H9 (cell line): Measurements from ENCODE around the gene ZNF236. TPM values are rescaled to one million over a fixed set of nuclear protein-coding genes. Genes with fewer than 3 reads are reported as not detected.

Experiments used
- DNase-seq: peaks from one replicate; pipeline ENCODE4 v3.0.0-alpha.2; 2017
- H2AFZ ChIP-seq: one replicate; pipeline ENCODE4 v1.6.1; 2013; ENCODE audit warnings: mild to moderate bottlenecking, low read length, control low read depth, moderate library complexity
- H2AK5ac ChIP-seq: 2 replicates; pipeline ENCODE4 v1.6.1; 2013; ENCODE audit warnings: low read length, control low read depth, mixed read lengths; ENCODE audit not compliant: insufficient read length
- H2BK120ac ChIP-seq: one replicate; pipeline ENCODE4 v1.6.1; 2013; ENCODE audit warnings: low read depth, mild to moderate bottlenecking, low read length, control low read depth, inconsistent platforms; ENCODE audit not compliant: poor library complexity, severe bottlenecking
- H2BK12ac ChIP-seq: 2 replicates; pipeline ENCODE4 v1.6.1; 2013; ENCODE audit warnings: low read length, control low read depth, mixed read lengths, low read depth; ENCODE audit not compliant: insufficient read length
- H2BK15ac ChIP-seq: 2 replicates; pipeline ENCODE4 v1.6.1; 2013; ENCODE audit warnings: low read depth, low read length, control low read depth
- H2BK20ac ChIP-seq: one replicate; pipeline ENCODE4 v1.6.1; 2013; ENCODE audit warnings: low read depth, mild to moderate bottlenecking, low read length, control low read depth, inconsistent platforms; ENCODE audit not compliant: poor library complexity, severe bottlenecking
- H2BK5ac ChIP-seq: 2 replicates; pipeline ENCODE4 v1.6.1; 2013; ENCODE audit warnings: low read length, control low read depth, mixed read lengths; ENCODE audit not compliant: insufficient read length
- H3K14ac ChIP-seq: 2 replicates; pipeline ENCODE4 v1.6.1; 2013; ENCODE audit warnings: low read length, control low read depth; ENCODE audit not compliant: insufficient read depth
- H3K18ac ChIP-seq: 2 replicates; pipeline ENCODE4 v1.6.1; 2013; ENCODE audit warnings: low read depth, mild to moderate bottlenecking, mixed read lengths, low read length, control low read depth; ENCODE audit not compliant: insufficient read length
- H3K23ac ChIP-seq: 2 replicates; pipeline ENCODE4 v1.6.1; 2013; ENCODE audit warnings: low read length, control low read depth, mixed read lengths, low read depth; ENCODE audit not compliant: insufficient read length
- H3K23me2 ChIP-seq: 2 replicates; pipeline ENCODE4 v1.6.1; 2013; ENCODE audit warnings: low read depth, mild to moderate bottlenecking, mixed read lengths, low read length, control low read depth; ENCODE audit not compliant: insufficient read length, poor library complexity, severe bottlenecking
- H3K27ac ChIP-seq: 2 replicates; pipeline ENCODE4 v1.5.1; 2013; ENCODE audit warnings: low read length, control low read depth, mixed read lengths, low read depth; ENCODE audit not compliant: insufficient read length
- H3K27me3 ChIP-seq: 2 replicates; pipeline ENCODE4 v1.6.1; 2013; ENCODE audit warnings: low read length, control low read depth, inconsistent platforms; ENCODE audit not compliant: insufficient read depth
- H3K4ac ChIP-seq: 2 replicates; pipeline ENCODE4 v1.6.1; 2013; ENCODE audit warnings: low read depth, mild to moderate bottlenecking, control low read depth, inconsistent platforms, low read length, moderate library complexity
- H3K4me1 ChIP-seq: 2 replicates; pipeline ENCODE4 v1.6.1; 2013; ENCODE audit warnings: low read length, control low read depth, inconsistent platforms; ENCODE audit not compliant: insufficient read depth
- H3K4me2 ChIP-seq: 2 replicates; pipeline ENCODE4 v1.6.1; 2013; ENCODE audit warnings: low read length, control low read depth, mixed read lengths; ENCODE audit not compliant: insufficient read length, insufficient read depth
- H3K56ac ChIP-seq: 2 replicates; pipeline ENCODE4 v1.6.1; 2013; ENCODE audit warnings: low read depth, mild to moderate bottlenecking, mixed read lengths, low read length, control low read depth; ENCODE audit not compliant: insufficient read length
- H3K79me1 ChIP-seq: 2 replicates; pipeline ENCODE4 v1.6.1; 2013; ENCODE audit warnings: low read depth, mild to moderate bottlenecking, moderate library complexity, low read length, control low read depth, inconsistent platforms; ENCODE audit not compliant: insufficient read depth, poor library complexity, severe bottlenecking
- H3K79me2 ChIP-seq: 2 replicates; pipeline ENCODE4 v1.6.1; 2013; ENCODE audit warnings: low read length, control low read depth, inconsistent platforms; ENCODE audit not compliant: insufficient read depth
- H3K9ac ChIP-seq: 2 replicates; pipeline ENCODE4 v1.6.1; 2013; ENCODE audit warnings: low read length, control low read depth, mixed read lengths; ENCODE audit not compliant: insufficient read length; ENCODE audit errors: extremely low read depth
- H3K9me3 ChIP-seq: one replicate; pipeline ENCODE4 v1.6.1; 2013; ENCODE audit warnings: low read depth, low read length, inconsistent platforms; ENCODE audit not compliant: control insufficient read depth
- H3T11ph ChIP-seq: one replicate; pipeline ENCODE4 v1.6.1; 2013; ENCODE audit warnings: mild to moderate bottlenecking, low read length, control low read depth, inconsistent platforms
- H4K20me1 ChIP-seq: one replicate; pipeline ENCODE4 v1.6.1; 2013; ENCODE audit not compliant: control insufficient read depth, insufficient read length, insufficient read depth
- H4K5ac ChIP-seq: 2 replicates; pipeline ENCODE4 v1.6.1; 2013; ENCODE audit warnings: low read depth, mild to moderate bottlenecking, mixed read lengths, low read length, control low read depth; ENCODE audit not compliant: insufficient read length
- H4K8ac ChIP-seq: replicated peaks from 2 replicates; pipeline ENCODE4 v1.6.1; 2013; ENCODE audit warnings: low read length, control low read depth, mixed read lengths, low read depth; ENCODE audit not compliant: insufficient read length
- H4K91ac ChIP-seq: 2 replicates; pipeline ENCODE4 v1.6.1; 2013; ENCODE audit warnings: low read depth, mild to moderate bottlenecking, moderate library complexity, mixed read lengths, low read length, control low read depth; ENCODE audit not compliant: insufficient read length
- H3K27ac Mint-ChIP-seq, 3 experiments: 2 replicates in 2 of 3; 3 replicates in 1 of 3; pipeline ENCODE4 v1.8.0; 2020 to 2021; ENCODE audit warnings: mixed read lengths in 3 of 3, mild to moderate bottlenecking in 1 of 3, moderate library complexity in 1 of 3
- H3K27me3 Mint-ChIP-seq: 2 replicates; pipeline ENCODE4 v1.8.0; 2021; ENCODE audit warnings: low read depth, mild to moderate bottlenecking, moderate library complexity, mixed read lengths
- H3K36me3 Mint-ChIP-seq, 3 experiments: 2 replicates in 2 of 3; 3 replicates in 1 of 3; pipeline ENCODE4 v1.8.0; 2020 to 2021; ENCODE audit warnings: low read depth in 3 of 3, mixed read lengths in 3 of 3; ENCODE audit not compliant: insufficient read depth in 1 of 3
- H3K4me1 Mint-ChIP-seq, 2 experiments: 2 replicates each; pipeline ENCODE4 v1.8.0; 2020; ENCODE audit warnings: mixed read lengths in 2 of 2
- H3K4me3 Mint-ChIP-seq, 2 experiments: 2 replicates in 1 of 2; 3 replicates in 1 of 2; pipeline ENCODE4 v1.8.0; 2020 to 2021; ENCODE audit warnings: mild to moderate bottlenecking in 2 of 2, mixed read lengths in 2 of 2, moderate library complexity in 1 of 2
- H3K9me3 Mint-ChIP-seq, 2 experiments: 2 replicates in 1 of 2; 3 replicates in 1 of 2; pipeline ENCODE4 v1.8.0; 2020; ENCODE audit warnings: mild to moderate bottlenecking in 2 of 2, mixed read lengths in 2 of 2, moderate library complexity in 1 of 2
- WGBS: extraction: QIAGEN DNeasy Blood & Tissue Kit; methylation state at CpG from one replicate; pipeline ENCODE4 v1.1.7; 2013; ENCODE audit warnings: missing lambda C conversion rate, low lambda C conversion rate, mixed read lengths; ENCODE audit not compliant: insufficient read length; ENCODE audit errors: extremely low coverage; 5-methylcytosine and 5-hydroxymethylcytosine counted together
- total RNA-seq: library from RNA; stranded (reverse); gene quantifications from 2 replicates; pipeline ENCODE4 v1.2.1, GENCODE V29; 2021
- TF ChIP-seq, protein P1 (sequence below): fragments of 200-600 bp; sonication (generic); conservative IDR thresholded peaks from 3 replicates; pipeline ENCODE4 v1.8.0; 2021; ENCODE audit warnings: antibody characterized with exemption, mild to moderate bottlenecking

ZNF236 gene
- total RNA-seq, 1 experiment from 2014 or later, result 16.0 TPM

GRCh38 chr18:76914314-76914713 is 92.0 kb downstream of the ZNF236 start:
- no peak overlapping the region for H3K4ac ChIP-seq
- Mint-ChIP-seq H3K4me1 (no peaks in the 10 kb centered on the region), H3K9me3 (no peaks in the 10 kb centered on the region), H3K27ac (no peak overlapping the region), H3K4me3 (no peak overlapping the region), H3K36me3 (peaks cover 6 to 67% (median 31%) of the 10 kb centered on the region in 3 experiments; a peak in 6 of 7 replicates), H3K27me3 (no peaks in the 10 kb centered on the region)
- H4K91ac ChIP-seq, result no peak overlapping the region
- H3K4me2 ChIP-seq, result no peak overlapping the region
- H3K9ac ChIP-seq, result no peak overlapping the region
- H3K56ac ChIP-seq, result no peak overlapping the region
- no peak overlapping the region for H2BK120ac ChIP-seq
- no peak overlapping the region for H4K5ac ChIP-seq
- no peak for DNase-seq
- no peaks in the 10 kb centered on the region for H3K79me1 ChIP-seq
- WGBS, result no CpG with 5 or more reads among the region's 8 CpGs
- H2BK15ac ChIP-seq, result no peak overlapping the region
- H2BK12ac ChIP-seq, result no peak overlapping the region
- H3K79me2 ChIP-seq, result no peaks in the 10 kb centered on the region
- no peak overlapping the region for H3T11ph ChIP-seq
- no peak overlapping the region for H3K18ac ChIP-seq
- H3K27ac ChIP-seq, result no peak overlapping the region
- no peak overlapping the region for H3K14ac ChIP-seq
- TF ChIP-seq, protein P1, sequence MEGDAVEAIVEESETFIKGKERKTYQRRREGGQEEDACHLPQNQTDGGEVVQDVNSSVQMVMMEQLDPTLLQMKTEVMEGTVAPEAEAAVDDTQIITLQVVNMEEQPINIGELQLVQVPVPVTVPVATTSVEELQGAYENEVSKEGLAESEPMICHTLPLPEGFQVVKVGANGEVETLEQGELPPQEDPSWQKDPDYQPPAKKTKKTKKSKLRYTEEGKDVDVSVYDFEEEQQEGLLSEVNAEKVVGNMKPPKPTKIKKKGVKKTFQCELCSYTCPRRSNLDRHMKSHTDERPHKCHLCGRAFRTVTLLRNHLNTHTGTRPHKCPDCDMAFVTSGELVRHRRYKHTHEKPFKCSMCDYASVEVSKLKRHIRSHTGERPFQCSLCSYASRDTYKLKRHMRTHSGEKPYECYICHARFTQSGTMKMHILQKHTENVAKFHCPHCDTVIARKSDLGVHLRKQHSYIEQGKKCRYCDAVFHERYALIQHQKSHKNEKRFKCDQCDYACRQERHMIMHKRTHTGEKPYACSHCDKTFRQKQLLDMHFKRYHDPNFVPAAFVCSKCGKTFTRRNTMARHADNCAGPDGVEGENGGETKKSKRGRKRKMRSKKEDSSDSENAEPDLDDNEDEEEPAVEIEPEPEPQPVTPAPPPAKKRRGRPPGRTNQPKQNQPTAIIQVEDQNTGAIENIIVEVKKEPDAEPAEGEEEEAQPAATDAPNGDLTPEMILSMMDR, result no peak
- no peak overlapping the region for H4K8ac ChIP-seq
- H3K23me2 ChIP-seq, result no peaks in the 10 kb centered on the region
- no peak overlapping the region for H2BK5ac ChIP-seq
- H2AFZ ChIP-seq, result no peak overlapping the region
- no peaks in the 10 kb centered on the region for H3K9me3 ChIP-seq
- H4K20me1 ChIP-seq, result no peaks in the 10 kb centered on the region
- H3K23ac ChIP-seq, result no peak overlapping the region
- H3K27me3 ChIP-seq, result no peaks in the 10 kb centered on the region
- no peak overlapping the region for H2BK20ac ChIP-seq
- H3K4me1 ChIP-seq, result no peaks in the 10 kb centered on the region
- H2AK5ac ChIP-seq, result no peak overlapping the region
